Epithelial cell of proximal tubule (primary cell): ENCODE measurements around the gene PGAP3. TPM values are rescaled to one million over a fixed set of nuclear protein-coding genes. Genes with fewer than 3 reads are reported as not detected.

Source experiments
- DNase-seq: peaks from one replicate; pipeline ENCODE4 v3.0.0-alpha.2; 2011; ENCODE audit warnings: low read depth
- H3K4me3 ChIP-seq: 2 replicates; pipeline ENCODE4 v1.5.1; 2011; ENCODE audit warnings: low read depth, mild to moderate bottlenecking, low read length
- CTCF ChIP-seq: conservative IDR thresholded peaks from 2 replicates; pipeline ENCODE4 v1.5.1; 2012; ENCODE audit warnings: low read depth, mild to moderate bottlenecking, low read length
- total RNA-seq: library from RNA; depleted of rRNA; stranded (reverse); fragments of >200 nt; gene quantifications from 2 replicates; pipeline ENCODE4 v1.2.3, GENCODE V29; 2015

PGAP3 gene
- total RNA-seq, 1 donor from 2014 or later: 11.2 TPM

DNA sequence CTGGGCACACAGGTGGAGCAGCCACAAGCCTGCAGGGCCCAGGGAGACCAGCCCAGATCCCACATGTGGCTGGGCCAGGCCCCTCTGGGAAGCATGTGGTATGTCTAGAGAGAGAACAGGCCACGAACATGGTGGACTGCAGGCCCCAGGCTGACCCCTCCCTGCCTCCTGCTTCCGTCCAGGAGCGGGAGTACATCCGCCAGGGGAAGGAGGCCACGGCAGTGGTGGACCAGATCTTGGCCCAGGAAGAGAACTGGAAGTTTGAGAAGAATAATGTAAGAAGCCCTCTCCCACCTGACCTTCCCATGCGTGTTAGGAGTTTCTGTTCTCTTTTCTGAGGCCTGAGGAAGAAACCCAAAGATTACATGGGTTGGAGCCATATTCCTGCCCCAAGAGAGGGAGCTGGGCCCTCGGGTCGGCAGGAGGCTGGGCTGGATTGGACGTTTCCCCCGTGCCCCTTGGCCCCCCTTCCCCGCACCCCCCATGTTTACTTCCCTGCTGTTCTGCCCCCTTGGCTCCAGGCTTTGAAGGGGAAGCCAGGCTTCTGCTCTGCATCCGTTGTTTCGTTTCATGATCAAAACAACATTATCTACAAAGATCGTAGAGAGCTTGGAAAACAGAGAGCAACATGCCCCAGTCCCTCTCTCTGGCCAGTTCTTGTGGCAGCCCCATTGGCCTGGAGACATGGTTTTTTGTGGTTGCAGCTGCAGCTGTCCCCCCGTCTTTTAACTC, 28.4 kb downstream of the PGAP3 start:
- no peak for TF ChIP-seq CTCF
- no peak overlapping the region for H3K4me3 ChIP-seq
- DNase-seq: no peak

- H3K4me3 ChIP-seq: no peak overlapping the region
- no peak for TF ChIP-seq CTCF
- no peak for DNase-seq
These were observed 29.1 kb downstream of the PGAP3 start for GRCh38 chr17:39658760-39659159.

GRCh38 chr17:39658346-39658745, 29.5 kb downstream of the PGAP3 start:
- no peak for DNase-seq
- H3K4me3 ChIP-seq: no peak overlapping the region
- no peak for TF ChIP-seq CTCF

DNA sequence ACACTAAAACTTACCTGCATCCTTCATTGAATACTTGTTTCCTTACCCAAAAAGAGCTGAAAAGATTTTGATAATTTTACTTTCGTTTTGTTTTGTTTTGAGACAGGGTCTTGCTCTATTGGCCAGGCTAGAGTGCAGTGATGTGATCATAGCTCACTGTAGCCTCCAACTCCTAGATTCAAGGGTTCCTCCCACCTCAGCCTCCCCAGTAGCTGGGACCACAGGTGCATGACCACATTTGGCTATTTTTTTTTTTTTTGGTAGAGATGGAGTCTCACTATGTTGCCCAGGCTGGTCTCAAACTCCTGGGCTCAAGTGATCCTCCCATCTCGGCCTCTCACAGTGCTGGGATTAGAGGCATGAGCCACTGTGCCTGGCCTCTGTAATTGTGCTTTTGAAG, 32.8 kb downstream of the PGAP3 start:
- H3K4me3 ChIP-seq: no peak overlapping the region
- no peak for DNase-seq
- TF ChIP-seq CTCF: no peak

- no peak for DNase-seq
- TF ChIP-seq CTCF: peak; percentile 96
These were observed 34.1 kb downstream of the PGAP3 start for GRCh38 chr17:39653662-39654331.

GRCh38 chr17:39653316-39653661, 34.6 kb downstream of the PGAP3 start:
- no peak for DNase-seq
- H3K4me3 ChIP-seq: no peak overlapping the region
- no peak for TF ChIP-seq CTCF

More at GRCh38 chr17:39653662-39654331, 34.1 kb downstream of the PGAP3 start:
- no peak overlapping the region for H3K4me3 ChIP-seq
